HL-60 (cell line): Measurements from ENCODE around the gene AVP.

ENCODE experiments used
- CTCF ChIP-seq: IDR thresholded peaks from one replicate; pipeline ENCODE4 v1.5.1; 2011; ENCODE audit warnings: low read length, control low read depth, inconsistent platforms; ENCODE audit not compliant: insufficient read depth
- GABPA ChIP-seq: IDR thresholded peaks from 2 replicates; pipeline ENCODE4 v1.6.1; 2012; ENCODE audit warnings: low read depth
- POLR2AphosphoS5 ChIP-seq: IDR thresholded peaks from 2 replicates; pipeline ENCODE4 v1.6.1; 2012; ENCODE audit warnings: low read depth
- REST ChIP-seq: IDR thresholded peaks from 2 replicates; pipeline ENCODE4 v1.6.1; 2012; ENCODE audit warnings: low read depth; ENCODE audit not compliant: insufficient replicate concordance
- SPI1 ChIP-seq: IDR thresholded peaks from 2 replicates; pipeline ENCODE4 v1.6.1; 2012; ENCODE audit warnings: low read depth, mild to moderate bottlenecking, borderline replicate concordance

- TF ChIP-seq CTCF, result no peak
- no peak for TF ChIP-seq POLR2AphosphoS5
- no peak for TF ChIP-seq SPI1
- no peak for TF ChIP-seq GABPA
- no peak for TF ChIP-seq REST
These were observed 13.3 kb downstream of the AVP start for GRCh38 chr20:3071266-3071609.
